HEK293 (cell line): ENCODE results near the gene PIM1.
A peak's percentile ranks its signal among the peaks of the same experiment; 100 is the strongest.

Experiments
- ELK4 ChIP-seq: IDR thresholded peaks from 2 replicates; pipeline ENCODE4 v1.6.1; 2011; ENCODE audit warnings: mild to moderate bottlenecking, low read depth, low read length, borderline replicate concordance
- FEZF1 ChIP-seq: fragments of 450-650 bp; formaldehyde crosslinking; IDR thresholded peaks from 2 replicates; pipeline ENCODE4 v1.5.1; 2016; ENCODE audit warnings: missing biosample characterization, missing genetic modification characterization
- HOXA7 ChIP-seq: sonication (generic); formaldehyde crosslinking; IDR thresholded peaks from 2 replicates; pipeline ENCODE4 v1.8.1; 2022; ENCODE audit warnings: missing genetic modification reagents, borderline replicate concordance
- HOXD13 ChIP-seq: sonication (generic); formaldehyde crosslinking; IDR thresholded peaks from 2 replicates; pipeline ENCODE4 v1.8.0; 2022; ENCODE audit warnings: missing genetic modification reagents, borderline replicate concordance
- IKZF3 ChIP-seq: fragments of 450-650 bp; IDR thresholded peaks from 2 replicates; pipeline ENCODE4 v1.5.0; 2018; ENCODE audit warnings: missing biosample characterization, mild to moderate bottlenecking, missing genetic modification characterization, moderate library complexity
- PBX3 ChIP-seq: sonication (generic); formaldehyde crosslinking; IDR thresholded peaks from 2 replicates; pipeline ENCODE4 v1.8.1; 2022; ENCODE audit warnings: mild to moderate bottlenecking, moderate library complexity, missing genetic modification reagents
- SP3 ChIP-seq: fragments of 450-650 bp; formaldehyde crosslinking; IDR thresholded peaks from 2 replicates; pipeline ENCODE4 v1.5.1; 2016; ENCODE audit warnings: missing biosample characterization, missing genetic modification characterization
- YY2 ChIP-seq: fragments of 450-650 bp; formaldehyde crosslinking; IDR thresholded peaks from 2 replicates; pipeline ENCODE4 v1.5.1; 2016; ENCODE audit warnings: missing biosample characterization, missing genetic modification characterization
- ZBTB44 ChIP-seq: fragments of 450-650 bp; IDR thresholded peaks from 2 replicates; pipeline ENCODE4 v1.5.1; 2018; ENCODE audit warnings: missing biosample characterization, mild to moderate bottlenecking, missing genetic modification characterization
- ZBTB49 ChIP-seq: fragments of 450-650 bp; formaldehyde crosslinking; IDR thresholded peaks from 2 replicates; pipeline ENCODE4 v1.5.1; 2016; ENCODE audit warnings: missing biosample characterization, missing genetic modification characterization, low read depth
- ZBTB6 ChIP-seq: fragments of 450-650 bp; formaldehyde crosslinking; IDR thresholded peaks from 2 replicates; pipeline ENCODE4 v1.5.1; 2017; ENCODE audit warnings: missing biosample characterization, missing genetic modification characterization
- ZFP69B ChIP-seq: fragments of 450-650 bp; formaldehyde crosslinking; IDR thresholded peaks from 2 replicates; pipeline ENCODE4 v1.5.1; 2016; ENCODE audit warnings: missing biosample characterization, missing genetic modification characterization
- ZNF138 ChIP-seq: fragments of 450-650 bp; formaldehyde crosslinking; IDR thresholded peaks from 2 replicates; pipeline ENCODE4 v1.5.1; 2016; ENCODE audit warnings: missing biosample characterization, missing genetic modification characterization, borderline replicate concordance
- ZNF266 ChIP-seq: fragments of 450-650 bp; formaldehyde crosslinking; IDR thresholded peaks from 2 replicates; pipeline ENCODE4 v1.5.1; 2016; ENCODE audit warnings: missing biosample characterization, missing genetic modification characterization, low read depth
- ZNF280C ChIP-seq: fragments of 450-650 bp; formaldehyde crosslinking; IDR thresholded peaks from 2 replicates; pipeline ENCODE4 v1.5.1; 2016; ENCODE audit warnings: missing biosample characterization, missing genetic modification characterization
- ZNF292 ChIP-seq: fragments of 450-650 bp; formaldehyde crosslinking; IDR thresholded peaks from 2 replicates; pipeline ENCODE4 v1.5.1; 2016; ENCODE audit warnings: low read depth, missing biosample characterization, missing genetic modification characterization, borderline replicate concordance
- ZNF354C ChIP-seq: fragments of 450-650 bp; formaldehyde crosslinking; IDR thresholded peaks from 2 replicates; pipeline ENCODE4 v1.5.1; 2016; ENCODE audit warnings: missing biosample characterization, missing genetic modification characterization, low read depth, borderline replicate concordance
- ZNF549 ChIP-seq: fragments of 450-650 bp; IDR thresholded peaks from 2 replicates; pipeline ENCODE4 v1.5.1; 2018; ENCODE audit warnings: missing biosample characterization, missing genetic modification characterization, mild to moderate bottlenecking, inconsistent platforms, moderate library complexity
- ZNF560 ChIP-seq: fragments of 450-650 bp; formaldehyde crosslinking; IDR thresholded peaks from 2 replicates; pipeline ENCODE4 v1.5.1; 2017; ENCODE audit warnings: missing biosample characterization, missing genetic modification characterization, borderline replicate concordance
- ZNF596 ChIP-seq: fragments of 450-650 bp; IDR thresholded peaks from 2 replicates; pipeline ENCODE4 v1.5.0; 2018; ENCODE audit warnings: missing biosample characterization, mild to moderate bottlenecking, missing genetic modification characterization, moderate library complexity
- ZNF600 ChIP-seq: fragments of 450-650 bp; formaldehyde crosslinking; IDR thresholded peaks from 2 replicates; pipeline ENCODE4 v1.5.1; 2016; ENCODE audit warnings: missing biosample characterization, missing genetic modification characterization
- ZNF621 ChIP-seq: fragments of 450-650 bp; formaldehyde crosslinking; IDR thresholded peaks from 2 replicates; pipeline ENCODE4 v1.5.1; 2017; ENCODE audit warnings: missing biosample characterization, missing genetic modification characterization
- ZNF623 ChIP-seq: fragments of 450-650 bp; formaldehyde crosslinking; IDR thresholded peaks from 2 replicates; pipeline ENCODE4 v1.5.1; 2016; ENCODE audit warnings: missing biosample characterization, missing genetic modification characterization
- ZNF768 ChIP-seq: fragments of 450-650 bp; formaldehyde crosslinking; IDR thresholded peaks from 2 replicates; pipeline ENCODE4 v1.5.1; 2018; ENCODE audit warnings: missing biosample characterization, mild to moderate bottlenecking, missing genetic modification characterization
- ZNF777 ChIP-seq: fragments of 450-650 bp; formaldehyde crosslinking; IDR thresholded peaks from 2 replicates; pipeline ENCODE4 v1.5.1; 2017; ENCODE audit warnings: missing biosample characterization, missing genetic modification characterization, borderline replicate concordance
- ZNF792 ChIP-seq: fragments of 450-650 bp; formaldehyde crosslinking; IDR thresholded peaks from 2 replicates; pipeline ENCODE4 v1.5.1; 2016; ENCODE audit warnings: missing biosample characterization, missing genetic modification characterization
- ZSCAN23 ChIP-seq: fragments of 450-650 bp; formaldehyde crosslinking; IDR thresholded peaks from 2 replicates; pipeline ENCODE4 v1.5.1; 2016; ENCODE audit warnings: missing biosample characterization, missing genetic modification characterization
- ZSCAN4 ChIP-seq: fragments of 450-650 bp; formaldehyde crosslinking; IDR thresholded peaks from 2 replicates; pipeline ENCODE4 v1.5.1; 2017; ENCODE audit warnings: missing biosample characterization, missing genetic modification characterization

Gene PIM1

GRCh38 chr6:37169496-37170272, at the start of gene PIM1 (continued):
- TF ChIP-seq ZBTB6 (no peak), ZNF596 (no peak), ELK4 (no peak), SP3 (tag by site-specific recombination) (peak; percentile 99), ZNF280C (tag by site-specific recombination) (no peak), ZNF623 (no peak), ZNF777 (0 out of 2 replicates have a peak, but pooled peaks have one; percentile 22), PBX3 (peak; percentile 53; the same call in 1 of the 2 replicates), ZNF560 (no peak), ZNF792 (tag by site-specific recombination) (no peak), ZNF549 (tag by site-specific recombination) (no peak), YY2 (tag by site-specific recombination) (0 out of 2 replicates have a peak, but pooled peaks have one; percentile 25), ZNF621 (tag by site-specific recombination) (no peak), ZBTB49 (tag by site-specific recombination) (no peak), ZSCAN4 (tag by site-specific recombination) (peak; percentile 26; the same call in 1 of the 2 replicates), ZFP69B (no peak), HOXD13 (peak; percentile 72; the same call in 1 of the 2 replicates), ZNF768 (tag by site-specific recombination) (no peak), ZNF354C (tag by site-specific recombination) (no peak), IKZF3 (no peak), ZNF292 (tag by site-specific recombination) (no peak), ZBTB44 (tag by site-specific recombination) (peak; percentile 51; the same call in 1 of the 2 replicates), ZSCAN23 (peak; percentile 83; the same call in 1 of the 2 replicates), ZNF138 (tag by site-specific recombination) (no peak), ZNF266 (tag by site-specific recombination) (no peak), ZNF600 (tag by site-specific recombination) (peak; percentile 92), HOXA7 (CRISPR knock-in tag) (no peak), FEZF1 (tag by site-specific recombination) (peak; percentile 52; the same call in 1 of the 2 replicates)
